ENCODE measurements around the gene CDHR2. TPM values are rescaled to one million over a fixed set of nuclear protein-coding genes. Genes with fewer than 3 reads are reported as not detected.
"Not testable (repeated sequence)": the region's sequence is repeated elsewhere in the genome, so short reads cannot be mapped to it uniquely, and the experiment has no call there.

Gene CDHR2
- total and polyA plus RNA-seq, 2 donors (not counting 3 experiments of a cell fraction or from before 2014, with no cell fraction given): not detected

- Histone ChIP-seq H3K27me3 (ENCODE audit: control insufficient read depth in 2 of 2, insufficient read depth in 2 of 2, low read length in 2 of 2) (no peaks in the 10 kb centered on the region), H3K4me3 (replicated peaks in 1 of 3; ENCODE audit: insufficient read depth in 1 of 3, low read depth in 1 of 3, low read length in 3 of 3) (no peak overlapping the region), H3K79me2 (ENCODE audit: control insufficient read depth, insufficient read depth, low read length) (no peaks in the 10 kb centered on the region), H2AFZ (ENCODE audit: low read depth, low read length) (no peak overlapping the region), H3K9me1 (replicated peaks; ENCODE audit: control insufficient read depth, extremely low read depth, insufficient read depth, low read length) (no peaks in the 10 kb centered on the region), H4K20me1 (replicated peaks; ENCODE audit: control insufficient read depth, extremely low read depth, insufficient read depth, low read length) (no peaks in the 10 kb centered on the region), H3K36me3 (ENCODE audit: control insufficient read depth in 2 of 2, extremely low read depth in 1 of 2, insufficient read depth in 2 of 2, low read length in 2 of 2) (no peaks in the 10 kb centered on the region), H3K9me3 (replicated peaks; ENCODE audit: control insufficient read depth, insufficient read depth, low read length) (no peaks in the 10 kb centered on the region), H3K27ac (ENCODE audit: insufficient read depth, low read depth, low read length) (no peak overlapping the region), H3K4me2 (ENCODE audit: insufficient read depth, low read length) (no peak overlapping the region), H3K9ac (replicated peaks; ENCODE audit: extremely low read depth, insufficient read depth, low read length) (no peak overlapping the region), H3K4me1 (ENCODE audit: control insufficient read depth, extremely low read depth, insufficient read depth, low read length) (no peaks in the 10 kb centered on the region)
- DNase-seq (ENCODE audit: low read depth, low spot score) (no peak), FAIRE-seq (no peak)
- POLR2A ChIA-PET: no interaction called here
- dilution Hi-C loops (cut with MboI; ENCODE audit: extremely low pct_ligation_motif_present, low sequenced_read_pairs): no loop called here
- intact Hi-C loops (cut with micrococcal nuclease): no loop called here
- no TSS peak for BruUV-seq (replicated peaks)
- no peak for TF ChIP-seq POLR2A (IDR thresholded peaks at IDR 0.05; ENCODE audit: low read depth, low read length)
- no peak for TF ChIP-seq MYC (IDR thresholded peaks at IDR 0.05; ENCODE audit: low read depth, low read length)
- no peak for TF ChIP-seq FOS (IDR thresholded peaks at IDR 0.05; ENCODE audit: borderline replicate concordance, insufficient read depth, low read length)
- TF ChIP-seq GATA2 (IDR thresholded peaks at IDR 0.05; ENCODE audit: insufficient read depth, insufficient read length, low read depth, low read length): no peak
- no peak for TF ChIP-seq JUN (IDR thresholded peaks at IDR 0.05; ENCODE audit: borderline replicate concordance, insufficient read depth, insufficient read length, low read depth)
- TF ChIP-seq, protein P1, sequence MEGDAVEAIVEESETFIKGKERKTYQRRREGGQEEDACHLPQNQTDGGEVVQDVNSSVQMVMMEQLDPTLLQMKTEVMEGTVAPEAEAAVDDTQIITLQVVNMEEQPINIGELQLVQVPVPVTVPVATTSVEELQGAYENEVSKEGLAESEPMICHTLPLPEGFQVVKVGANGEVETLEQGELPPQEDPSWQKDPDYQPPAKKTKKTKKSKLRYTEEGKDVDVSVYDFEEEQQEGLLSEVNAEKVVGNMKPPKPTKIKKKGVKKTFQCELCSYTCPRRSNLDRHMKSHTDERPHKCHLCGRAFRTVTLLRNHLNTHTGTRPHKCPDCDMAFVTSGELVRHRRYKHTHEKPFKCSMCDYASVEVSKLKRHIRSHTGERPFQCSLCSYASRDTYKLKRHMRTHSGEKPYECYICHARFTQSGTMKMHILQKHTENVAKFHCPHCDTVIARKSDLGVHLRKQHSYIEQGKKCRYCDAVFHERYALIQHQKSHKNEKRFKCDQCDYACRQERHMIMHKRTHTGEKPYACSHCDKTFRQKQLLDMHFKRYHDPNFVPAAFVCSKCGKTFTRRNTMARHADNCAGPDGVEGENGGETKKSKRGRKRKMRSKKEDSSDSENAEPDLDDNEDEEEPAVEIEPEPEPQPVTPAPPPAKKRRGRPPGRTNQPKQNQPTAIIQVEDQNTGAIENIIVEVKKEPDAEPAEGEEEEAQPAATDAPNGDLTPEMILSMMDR (IDR thresholded peaks at IDR 0.05; ENCODE audit: extremely low read depth in 1 of 2, insufficient read depth in 1 of 2, low read depth in 1 of 2, low read length in 2 of 2): no peak
- no peak for TF ChIP-seq EZH2 (IDR thresholded peaks at IDR 0.05; ENCODE audit: borderline replicate concordance, low read depth, low read length, severe bottlenecking)
- TF ChIP-seq, protein P2, sequence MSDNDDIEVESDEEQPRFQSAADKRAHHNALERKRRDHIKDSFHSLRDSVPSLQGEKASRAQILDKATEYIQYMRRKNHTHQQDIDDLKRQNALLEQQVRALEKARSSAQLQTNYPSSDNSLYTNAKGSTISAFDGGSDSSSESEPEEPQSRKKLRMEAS (IDR thresholded peaks at IDR 0.05; ENCODE audit: insufficient read depth, insufficient read length): no peak
- no peak for TF ChIP-seq POLR2AphosphoS5 (IDR thresholded peaks at IDR 0.05; ENCODE audit: insufficient read depth, low read depth, low read length)
- CTCF ChIA-PET: interaction anchor here (0.7 kb wide), 1 partner anchor 71 kb away, joined by 3 read pairs; no protein-coding TSS in a partner anchor
These were observed 41.0 kb downstream of the CDHR2 start for GRCh38 chr5:176590035-176590717.

GRCh38 chr5:176591667-176592066 lies 42.5 kb downstream of the CDHR2 start:
- BruUV-seq (replicated peaks): TSS peak; percentile 34
- H3K36me3 ChIP-seq (ENCODE audit: control insufficient read depth in 2 of 2, extremely low read depth in 1 of 2, insufficient read depth in 2 of 2, low read length in 2 of 2); CTCF ChIA-PET: not testable (repeated sequence)

More at GRCh38 chr5:176591667-176592066, 42.5 kb downstream of the CDHR2 start:
- H3K9ac ChIP-seq (replicated peaks; ENCODE audit: extremely low read depth, insufficient read depth, low read length); H3K9me3 ChIP-seq (replicated peaks; ENCODE audit: control insufficient read depth, insufficient read depth, low read length); H3K27ac ChIP-seq (ENCODE audit: insufficient read depth, low read depth, low read length); H3K9me1 ChIP-seq (replicated peaks; ENCODE audit: control insufficient read depth, extremely low read depth, insufficient read depth, low read length); H3K4me1 ChIP-seq (ENCODE audit: control insufficient read depth, extremely low read depth, insufficient read depth, low read length); POLR2A ChIA-PET; intact Hi-C loops (cut with micrococcal nuclease); H4K20me1 ChIP-seq (replicated peaks; ENCODE audit: control insufficient read depth, extremely low read depth, insufficient read depth, low read length); H3K27me3 ChIP-seq (ENCODE audit: control insufficient read depth in 2 of 2, insufficient read depth in 2 of 2, low read length in 2 of 2); H2AFZ ChIP-seq (ENCODE audit: low read depth, low read length); dilution Hi-C loops (cut with MboI; ENCODE audit: extremely low pct_ligation_motif_present, low sequenced_read_pairs); H3K79me2 ChIP-seq (ENCODE audit: control insufficient read depth, insufficient read depth, low read length); DNase-seq (ENCODE audit: low read depth, low spot score); H3K4me3 ChIP-seq (replicated peaks in 1 of 3; ENCODE audit: insufficient read depth in 1 of 3, low read depth in 1 of 3, low read length in 3 of 3); H3K4me2 ChIP-seq (ENCODE audit: insufficient read depth, low read length): not testable (repeated sequence)
- peak; percentile 88 for FAIRE-seq

Measured in endothelial cell of umbilical vein (primary cell).